Measurements from ENCODE around the gene SSNA1.

SSNA1 gene

DNA sequence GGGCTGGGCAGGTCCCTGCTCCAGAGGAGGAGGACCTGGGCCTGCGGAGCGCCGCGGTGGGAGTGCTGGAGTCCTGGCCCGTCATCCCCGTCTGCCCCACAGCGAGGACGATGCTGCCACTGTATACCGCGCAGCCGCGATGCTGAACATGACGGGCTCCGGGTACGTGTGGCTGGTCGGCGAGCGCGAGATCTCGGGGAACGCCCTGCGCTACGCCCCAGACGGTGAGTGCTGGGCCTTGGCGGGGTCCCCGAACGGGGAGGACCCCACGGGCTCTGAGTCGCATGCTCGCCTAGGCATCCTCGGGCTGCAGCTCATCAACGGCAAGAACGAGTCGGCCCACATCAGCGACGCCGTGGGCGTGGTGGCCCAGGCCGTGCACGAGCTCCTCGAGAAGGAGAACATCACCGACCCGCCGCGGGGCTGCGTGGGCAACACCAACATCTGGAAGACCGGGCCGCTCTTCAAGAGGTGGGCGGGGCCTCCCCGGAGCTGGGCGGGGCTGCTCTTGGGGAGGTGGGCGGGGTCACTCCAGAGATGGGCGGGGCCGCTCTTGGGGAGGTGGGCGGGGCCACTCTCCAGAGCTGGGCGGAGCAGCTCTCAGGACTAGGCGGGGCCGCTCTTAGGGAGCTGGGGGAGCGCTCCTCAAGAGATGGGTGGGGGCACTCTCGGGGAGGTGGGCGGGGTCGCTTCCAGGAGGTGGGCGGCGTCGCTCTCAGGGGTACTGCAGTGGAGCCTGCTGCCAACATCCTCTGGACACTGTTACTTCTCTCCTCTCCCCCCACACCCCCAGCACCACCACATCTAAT is 31.7 kb upstream of the SSNA1 start:
- DNase-seq, result no peak

DNA sequence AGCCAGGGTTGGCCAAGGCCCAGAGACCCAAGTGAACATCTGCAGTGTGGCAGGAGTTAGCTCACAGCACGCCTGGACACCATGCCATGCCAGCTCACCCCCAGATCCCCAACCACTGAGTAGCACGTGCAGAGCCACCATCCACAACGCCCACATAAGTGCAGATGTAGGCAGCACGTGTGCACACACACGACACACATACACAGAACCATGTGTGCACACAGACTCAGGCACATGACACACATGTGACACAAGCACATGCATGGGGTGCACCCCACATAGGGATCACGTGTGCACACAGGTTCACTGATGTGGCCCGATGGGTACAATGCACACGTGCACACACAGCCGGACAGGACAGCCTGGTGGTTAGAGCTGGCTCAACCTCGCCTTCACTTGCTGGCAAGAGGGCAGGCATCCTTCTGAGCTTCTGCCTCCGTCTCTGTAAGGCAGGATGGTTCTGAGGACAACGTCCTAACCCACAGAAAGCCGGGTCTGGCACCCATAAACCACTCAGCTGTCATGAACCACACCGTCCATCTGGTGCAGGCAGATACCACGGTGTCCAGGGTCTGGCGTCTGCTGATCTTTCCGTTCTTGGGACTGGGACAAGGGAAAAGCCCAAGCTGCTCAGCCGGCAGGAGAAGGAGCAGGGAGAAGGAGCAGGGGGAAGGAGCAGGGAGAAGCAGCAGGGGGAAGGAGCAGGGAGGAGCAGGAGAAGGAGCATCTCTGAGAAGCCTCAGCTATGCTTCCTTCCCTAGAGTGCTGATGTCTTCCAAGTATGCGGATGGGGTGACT is 30.7 kb upstream of the SSNA1 start:
- no peak for DNase-seq

DNA sequence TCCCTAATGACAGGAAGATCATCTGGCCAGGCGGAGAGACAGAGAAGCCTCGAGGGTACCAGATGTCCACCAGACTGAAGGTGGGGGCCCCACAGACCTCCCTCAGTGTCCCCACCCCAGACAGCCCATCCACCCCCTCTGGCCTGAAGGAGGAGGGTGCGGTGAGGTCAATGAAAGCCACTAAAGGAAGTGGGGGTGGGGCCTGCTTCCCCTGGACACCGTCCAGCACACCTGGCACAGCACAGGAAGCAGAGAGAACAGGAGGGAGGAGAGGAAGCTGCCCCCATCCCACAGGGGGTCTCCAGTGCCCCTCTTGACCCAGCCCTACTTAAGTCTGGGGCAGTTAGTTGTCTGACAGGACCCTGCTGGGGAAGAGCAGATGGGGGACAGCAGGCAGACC is 29.9 kb upstream of the SSNA1 start:
- DNase-seq, result no peak

DNA sequence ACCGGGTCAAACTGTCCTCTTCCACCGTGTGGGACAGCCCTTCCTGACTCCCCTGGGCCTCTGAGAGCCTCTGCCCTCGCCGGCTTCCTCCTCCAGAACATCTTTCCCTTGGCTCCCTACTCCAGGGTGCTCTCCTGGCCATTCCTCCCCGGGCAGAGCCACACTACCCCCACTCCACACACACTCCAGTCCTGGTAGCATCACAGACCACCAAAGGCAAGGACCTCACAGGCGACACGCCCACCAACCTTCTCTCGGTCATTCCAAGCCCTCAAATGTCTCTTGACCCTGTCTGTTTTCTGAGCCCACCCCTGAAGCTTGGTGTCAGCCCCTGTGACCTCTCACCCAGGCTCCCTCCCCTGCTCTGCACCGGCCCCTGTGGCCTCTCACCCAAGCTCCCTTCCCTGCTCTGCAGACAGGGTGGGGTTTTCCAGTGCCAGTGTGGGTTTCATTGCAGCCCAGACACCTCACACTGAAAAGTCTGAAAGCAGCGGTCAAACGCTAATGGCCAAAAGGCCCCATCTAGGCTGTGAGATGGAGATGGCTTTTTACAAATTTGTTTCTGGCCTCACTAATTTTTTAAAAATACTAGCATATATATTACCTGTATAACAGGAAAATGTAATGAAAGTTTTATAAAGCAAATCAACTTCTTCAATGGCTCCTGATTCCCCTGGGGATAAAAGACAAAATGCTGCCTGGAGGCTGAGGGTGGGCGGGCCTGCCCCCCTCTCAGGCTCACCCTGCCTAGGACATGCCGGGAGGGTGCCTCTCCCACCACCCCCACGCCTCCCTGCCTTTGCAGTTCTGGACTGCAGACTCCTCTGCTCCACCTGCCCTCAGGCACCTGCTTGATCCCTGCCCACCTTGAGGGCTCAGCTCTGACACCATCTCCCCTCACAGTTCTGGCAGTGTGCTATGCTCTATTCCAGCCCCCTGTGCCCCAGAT is 29.1 kb upstream of the SSNA1 start:
- no peak for DNase-seq

DNA sequence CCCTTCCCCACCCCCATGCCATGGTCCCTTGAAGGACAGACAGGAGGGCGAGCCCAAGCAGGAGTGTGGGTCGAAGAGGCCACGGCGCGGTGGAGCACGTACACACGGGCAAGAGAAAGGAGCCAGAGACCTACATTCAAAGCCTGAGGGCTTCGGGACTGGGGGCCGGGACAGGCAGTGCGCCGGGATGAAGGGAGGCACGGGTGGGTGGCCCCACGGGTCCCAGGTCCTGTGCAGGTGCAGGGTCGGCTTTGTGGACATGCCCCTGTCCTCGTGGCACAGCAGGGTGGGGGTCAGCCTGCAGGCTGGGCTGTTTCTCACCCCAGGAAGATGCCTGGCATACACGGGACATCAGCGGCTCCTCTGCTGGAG is 28.4 kb upstream of the SSNA1 start:
- DNase-seq, result no peak

DNA sequence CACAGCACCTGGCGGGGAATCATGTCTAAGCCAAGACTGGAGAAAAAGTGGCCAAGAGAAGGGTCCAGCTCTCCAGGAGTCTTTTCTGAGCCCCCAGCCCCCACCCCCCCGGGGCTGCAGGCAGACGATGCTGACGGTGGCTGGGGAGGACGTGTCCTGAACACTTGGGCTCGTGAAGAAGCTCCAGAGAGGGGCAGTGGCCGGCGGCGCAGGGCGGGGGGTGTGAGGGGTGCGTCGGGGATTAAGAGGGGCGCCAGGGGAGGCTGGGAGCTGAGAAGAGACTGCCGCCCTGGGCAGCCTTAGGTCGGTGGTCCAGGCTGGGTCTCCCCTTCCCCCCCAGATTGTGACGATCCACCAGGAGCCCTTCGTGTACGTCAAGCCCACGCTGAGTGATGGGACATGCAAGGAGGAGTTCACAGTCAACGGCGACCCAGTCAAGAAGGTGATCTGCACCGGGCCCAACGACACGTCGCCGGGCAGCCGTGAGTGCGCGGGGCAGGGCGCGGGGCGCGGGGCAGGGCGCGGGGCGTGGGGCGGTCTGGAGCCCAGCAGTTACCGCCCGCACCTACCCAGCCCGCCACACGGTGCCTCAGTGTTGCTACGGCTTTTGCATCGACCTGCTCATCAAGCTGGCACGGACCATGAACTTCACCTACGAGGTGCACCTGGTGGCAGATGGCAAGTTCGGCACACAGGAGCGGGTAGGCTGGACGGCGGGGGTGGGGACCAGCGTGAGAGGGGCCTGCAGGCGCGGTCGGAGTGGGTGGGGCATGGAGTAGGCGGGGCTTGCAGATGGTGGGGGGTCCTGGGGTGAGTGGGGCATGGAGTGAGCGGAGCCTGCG is 27.5 kb upstream of the SSNA1 start:
- DNase-seq, result no peak

DNA sequence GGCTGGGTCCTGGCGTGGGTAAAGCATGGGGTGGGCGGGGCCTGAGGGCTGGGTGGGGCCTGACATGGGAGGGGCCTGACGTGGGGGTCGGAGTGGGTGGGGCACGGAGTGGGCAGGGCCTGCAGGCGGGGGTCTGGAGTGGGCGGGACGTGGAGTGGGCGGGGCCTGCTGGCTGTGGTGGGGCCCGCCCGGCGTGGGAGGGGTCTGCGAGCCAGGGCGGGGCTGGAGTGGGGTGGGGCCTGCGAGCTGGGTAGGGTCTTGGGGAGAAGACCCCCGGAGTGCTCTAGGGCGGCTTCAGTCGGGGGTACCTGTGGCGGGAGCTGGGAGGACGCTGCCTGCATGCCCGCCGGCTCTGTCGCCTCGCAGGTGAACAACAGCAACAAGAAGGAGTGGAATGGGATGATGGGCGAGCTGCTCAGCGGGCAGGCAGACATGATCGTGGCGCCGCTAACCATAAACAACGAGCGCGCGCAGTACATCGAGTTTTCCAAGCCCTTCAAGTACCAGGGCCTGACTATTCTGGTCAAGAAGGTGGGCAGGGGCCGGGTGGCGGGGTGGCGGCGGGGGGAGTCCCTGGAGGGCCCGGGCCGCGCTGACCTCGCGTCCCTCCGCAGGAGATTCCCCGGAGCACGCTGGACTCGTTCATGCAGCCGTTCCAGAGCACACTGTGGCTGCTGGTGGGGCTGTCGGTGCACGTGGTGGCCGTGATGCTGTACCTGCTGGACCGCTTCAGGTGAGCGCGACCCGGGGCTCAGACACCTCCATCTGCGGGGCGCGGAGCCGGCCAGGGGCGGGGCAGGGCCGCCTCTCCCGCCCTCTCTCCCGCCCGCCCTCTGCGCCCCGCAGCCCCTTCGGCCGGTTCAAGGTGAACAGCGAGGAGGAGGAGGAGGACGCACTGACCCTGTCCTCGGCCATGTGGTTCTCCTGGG is 26.7 kb upstream of the SSNA1 start:
- DNase-seq, result no peak

DNA sequence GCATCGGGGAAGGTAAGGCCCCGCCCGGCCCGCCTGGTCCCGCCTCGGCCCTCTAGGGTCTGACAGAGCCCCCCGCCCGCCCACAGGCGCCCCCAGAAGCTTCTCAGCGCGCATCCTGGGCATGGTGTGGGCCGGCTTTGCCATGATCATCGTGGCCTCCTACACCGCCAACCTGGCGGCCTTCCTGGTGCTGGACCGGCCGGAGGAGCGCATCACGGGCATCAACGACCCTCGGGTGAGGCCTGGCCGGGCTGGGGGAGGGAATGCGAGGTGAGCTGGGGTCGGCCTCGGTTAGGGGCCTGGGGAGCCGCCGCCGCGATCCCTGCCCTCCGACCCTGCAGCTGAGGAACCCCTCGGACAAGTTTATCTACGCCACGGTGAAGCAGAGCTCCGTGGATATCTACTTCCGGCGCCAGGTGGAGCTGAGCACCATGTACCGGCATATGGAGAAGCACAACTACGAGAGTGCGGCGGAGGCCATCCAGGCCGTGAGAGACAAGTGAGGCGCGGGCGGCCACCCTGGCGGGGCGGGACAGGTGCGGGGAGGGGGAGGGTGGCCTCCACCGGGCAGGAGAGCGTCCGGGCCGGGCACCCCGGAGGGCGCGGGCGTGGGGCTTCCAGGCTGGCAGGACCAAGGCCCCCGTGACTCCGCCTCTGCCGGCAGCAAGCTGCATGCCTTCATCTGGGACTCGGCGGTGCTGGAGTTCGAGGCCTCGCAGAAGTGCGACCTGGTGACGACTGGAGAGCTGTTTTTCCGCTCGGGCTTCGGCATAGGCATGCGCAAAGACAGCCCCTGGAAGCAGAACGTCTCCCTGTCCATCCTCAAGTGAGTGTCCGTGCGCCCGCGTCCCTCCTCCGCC is 25.7 kb upstream of the SSNA1 start:
- DNase-seq, result no peak

DNA sequence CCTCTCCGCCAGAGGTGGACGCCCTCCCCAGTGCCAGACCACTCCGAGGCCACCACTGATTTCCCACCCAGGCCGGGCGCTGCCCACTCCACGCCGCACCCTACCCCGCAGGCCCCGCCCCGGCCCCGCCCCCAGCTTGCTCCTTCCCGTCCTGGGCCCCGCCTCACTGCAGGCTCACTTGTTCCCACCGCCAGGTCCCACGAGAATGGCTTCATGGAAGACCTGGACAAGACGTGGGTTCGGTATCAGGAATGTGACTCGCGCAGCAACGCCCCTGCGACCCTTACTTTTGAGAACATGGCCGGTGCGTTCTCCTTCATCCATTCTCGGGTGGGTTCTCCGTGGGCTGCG is 25.1 kb upstream of the SSNA1 start:
- DNase-seq, result no peak

DNA sequence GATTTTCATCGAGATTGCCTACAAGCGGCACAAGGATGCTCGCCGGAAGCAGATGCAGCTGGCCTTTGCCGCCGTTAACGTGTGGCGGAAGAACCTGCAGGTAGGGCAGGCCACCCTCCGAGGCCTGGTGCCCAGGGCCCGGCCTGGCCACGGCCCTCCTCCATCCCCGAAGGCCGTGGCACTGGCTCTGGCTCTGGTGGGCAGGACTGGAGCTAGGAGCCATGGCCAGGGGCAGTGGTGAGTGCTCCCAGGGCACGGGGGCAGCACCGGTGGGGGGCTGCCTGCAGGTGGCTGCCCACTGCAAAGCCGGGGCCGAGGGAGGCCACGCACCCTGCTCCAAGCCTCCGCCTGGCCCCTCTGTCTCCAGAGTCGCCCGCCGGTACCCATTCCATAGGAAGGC is 24.7 kb upstream of the SSNA1 start:
- DNase-seq, result no peak

DNA sequence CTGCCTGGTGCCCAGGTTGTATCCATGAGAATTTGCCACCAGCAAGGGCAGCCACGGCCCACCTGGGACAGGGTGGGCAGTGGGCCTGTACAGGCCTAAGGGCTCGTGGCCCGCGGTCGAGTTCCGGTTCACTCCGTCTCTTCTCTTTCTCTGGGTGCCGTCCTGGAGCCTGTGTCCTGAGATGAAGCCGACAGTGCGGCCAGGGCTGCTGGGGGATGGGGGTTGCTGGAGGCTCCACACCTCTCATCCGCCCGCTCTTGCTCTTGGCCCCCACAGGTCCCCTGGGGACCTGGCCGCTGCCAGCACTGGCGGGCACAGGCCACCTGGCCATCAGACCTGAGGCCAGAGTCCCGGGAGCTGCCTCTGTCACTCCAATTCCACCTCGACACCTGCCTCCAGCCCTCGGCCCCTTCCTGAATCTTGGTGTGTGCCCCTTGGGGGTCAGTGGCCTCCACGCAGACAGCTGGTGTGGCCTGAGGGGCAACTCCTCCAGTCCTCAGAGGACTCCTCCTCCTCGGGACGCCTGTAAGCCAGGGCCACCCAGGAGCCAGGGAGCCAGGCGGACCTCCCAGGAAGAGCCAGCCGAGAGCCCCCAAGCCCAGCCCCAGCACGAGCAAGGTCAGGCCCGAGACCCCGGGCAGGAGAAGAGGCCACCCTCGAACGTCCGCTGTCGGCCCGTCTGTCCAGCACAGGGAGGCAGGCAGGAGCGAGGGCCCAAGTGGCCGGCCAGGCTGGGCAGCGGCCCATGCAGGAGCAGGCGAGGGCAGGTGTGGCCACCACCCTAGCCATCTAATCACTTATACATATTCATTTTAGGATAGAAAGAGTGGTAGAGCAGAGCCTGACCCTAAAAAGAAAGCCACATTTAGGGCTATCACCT is 23.9 kb upstream of the SSNA1 start:
- DNase-seq, result no peak

DNA sequence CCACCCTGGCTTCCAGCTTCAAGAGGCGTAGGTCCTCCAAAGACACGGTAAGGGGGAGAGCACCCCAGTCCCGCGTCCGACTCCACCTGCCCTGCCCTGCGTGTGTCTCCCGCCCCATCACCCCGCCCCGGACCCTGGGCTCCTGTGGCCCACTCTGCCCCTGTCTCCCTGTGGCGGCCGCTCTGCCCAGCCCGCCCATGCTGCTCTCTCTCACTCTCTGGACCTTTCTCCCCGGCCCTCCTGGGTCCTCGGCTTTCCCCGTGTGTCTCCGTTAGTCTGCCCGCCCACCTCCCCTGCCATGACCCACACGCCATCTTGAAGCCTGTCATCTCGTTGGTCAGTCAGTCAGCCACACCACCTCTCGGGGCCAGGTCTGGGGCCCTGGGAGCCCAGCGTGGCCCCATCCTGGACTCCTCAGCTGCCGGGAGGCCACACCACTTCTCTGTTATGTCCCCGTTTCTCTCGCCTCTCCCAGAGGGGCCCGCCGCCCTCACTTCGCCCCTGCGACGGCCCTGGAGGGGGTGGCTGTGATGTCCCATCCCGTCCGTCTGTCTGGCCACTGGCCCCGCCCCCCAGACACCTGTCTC is 23.1 kb upstream of the SSNA1 start:
- DNase-seq, result no peak

DNA sequence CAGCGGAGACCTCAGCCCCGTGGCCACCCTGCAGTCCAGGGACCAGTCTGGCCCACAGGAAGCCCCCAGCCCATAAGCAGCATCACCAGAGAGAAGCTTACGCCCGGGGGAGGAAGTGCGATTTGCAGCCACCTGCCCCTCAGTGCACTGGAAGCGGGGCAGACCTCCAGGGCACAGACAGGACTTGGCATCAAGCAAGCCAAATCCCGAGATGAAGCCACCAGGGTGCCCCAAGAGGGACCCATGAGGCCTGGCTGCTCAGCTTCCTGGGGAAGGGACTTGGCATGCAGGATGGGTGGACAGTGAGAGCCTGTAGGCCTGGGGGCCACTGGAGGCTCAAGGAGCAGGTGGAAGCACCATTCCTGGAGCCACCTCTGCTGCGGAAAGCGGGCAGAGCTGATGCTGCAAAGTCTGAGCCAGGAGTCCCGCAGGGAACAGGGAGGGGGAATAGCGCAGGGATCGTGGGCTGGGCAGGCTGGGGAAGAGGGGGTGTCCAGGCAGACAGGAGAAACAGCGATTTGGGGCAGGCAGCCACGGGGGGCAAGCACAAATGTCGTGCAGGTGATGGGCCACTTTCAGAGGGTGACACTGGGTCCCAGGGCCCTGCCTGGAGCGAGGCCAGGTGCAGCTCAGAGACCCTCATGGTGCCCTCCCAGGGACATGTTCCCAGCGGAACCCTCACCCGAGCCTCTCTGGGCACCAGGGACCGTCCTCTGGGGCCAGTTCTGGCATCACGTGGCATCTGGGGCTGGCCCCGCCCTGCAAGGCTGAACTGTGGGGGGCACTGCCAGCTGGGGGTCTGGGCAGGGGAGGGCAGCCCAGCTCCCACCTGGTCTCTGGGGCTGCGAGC is 21.9 kb upstream of the SSNA1 start:
- no peak for DNase-seq

DNA sequence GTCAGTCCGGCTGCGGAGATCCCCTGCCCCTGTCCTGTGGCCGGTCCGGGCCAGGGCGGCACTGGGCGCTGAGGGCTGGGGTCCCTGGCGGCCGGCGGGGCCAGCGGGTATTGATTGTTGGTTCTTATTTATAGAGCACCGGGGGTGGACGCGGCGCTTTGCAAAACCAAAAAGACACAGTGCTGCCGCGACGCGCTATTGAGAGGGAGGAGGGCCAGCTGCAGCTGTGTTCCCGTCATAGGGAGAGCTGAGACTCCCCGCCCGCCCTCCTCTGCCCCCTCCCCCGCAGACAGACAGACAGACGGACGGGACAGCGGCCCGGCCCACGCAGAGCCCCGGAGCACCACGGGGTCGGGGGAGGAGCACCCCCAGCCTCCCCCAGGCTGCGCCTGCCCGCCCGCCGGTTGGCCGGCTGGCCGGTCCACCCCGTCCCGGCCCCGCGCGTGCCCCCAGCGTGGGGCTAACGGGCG is 21.2 kb upstream of the SSNA1 start:
- DNase-seq, result no peak

DNA sequence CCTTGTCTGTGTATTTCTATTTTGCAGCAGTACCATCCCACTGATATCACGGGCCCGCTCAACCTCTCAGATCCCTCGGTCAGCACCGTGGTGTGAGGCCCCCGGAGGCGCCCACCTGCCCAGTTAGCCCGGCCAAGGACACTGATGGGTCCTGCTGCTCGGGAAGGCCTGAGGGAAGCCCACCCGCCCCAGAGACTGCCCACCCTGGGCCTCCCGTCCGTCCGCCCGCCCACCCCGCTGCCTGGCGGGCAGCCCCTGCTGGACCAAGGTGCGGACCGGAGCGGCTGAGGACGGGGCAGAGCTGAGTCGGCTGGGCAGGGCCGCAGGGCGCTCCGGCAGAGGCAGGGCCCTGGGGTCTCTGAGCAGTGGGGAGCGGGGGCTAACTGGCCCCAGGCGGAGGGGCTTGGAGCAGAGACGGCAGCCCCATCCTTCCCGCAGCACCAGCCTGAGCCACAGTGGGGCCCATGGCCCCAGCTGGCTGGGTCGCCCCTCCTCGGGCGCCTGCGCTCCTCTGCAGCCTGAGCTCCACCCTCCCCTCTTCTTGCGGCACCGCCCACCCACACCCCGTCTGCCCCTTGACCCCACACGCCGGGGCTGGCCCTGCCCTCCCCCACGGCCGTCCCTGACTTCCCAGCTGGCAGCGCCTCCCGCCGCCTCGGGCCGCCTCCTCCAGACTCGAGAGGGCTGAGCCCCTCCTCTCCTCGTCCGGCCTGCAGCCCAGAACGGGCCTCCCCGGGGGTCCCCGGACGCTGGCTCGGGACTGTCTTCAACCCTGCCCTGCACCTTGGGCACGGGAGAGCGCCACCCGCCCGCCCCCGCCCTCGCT is 20.5 kb upstream of the SSNA1 start:
- no peak for DNase-seq

DNA sequence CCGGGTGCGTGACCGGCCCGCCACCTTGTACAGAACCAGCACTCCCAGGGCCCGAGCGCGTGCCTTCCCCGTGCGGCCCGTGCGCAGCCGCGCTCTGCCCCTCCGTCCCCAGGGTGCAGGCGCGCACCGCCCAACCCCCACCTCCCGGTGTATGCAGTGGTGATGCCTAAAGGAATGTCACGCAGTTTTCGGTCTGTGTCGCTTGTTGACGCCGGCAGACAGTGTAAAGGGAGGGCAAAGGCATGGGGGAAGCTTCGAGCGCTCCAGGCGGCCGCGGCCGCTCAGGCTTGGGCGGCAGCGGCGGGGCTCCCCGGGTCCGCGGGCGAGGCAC is 19.9 kb upstream of the SSNA1 start:
- DNase-seq, result no peak
